ENCODE data around the gene RFC2. TPM values are rescaled to one million over a fixed set of nuclear protein-coding genes. Genes with fewer than 3 reads are reported as not detected.
A peak's percentile ranks its signal among the peaks of the same experiment; 100 is the strongest.

Gene RFC2
- total and polyA plus RNA-seq, 2 of the 8 experiments (the other 6 are each of a cell fraction or from before 2014, with no cell fraction given): 52.9 to 85.4 TPM

- H3K79me2 ChIP-seq (ENCODE audit: control insufficient read depth in 1 of 2, insufficient read depth in 2 of 2, low read length in 2 of 2): no peaks in the 10 kb centered on the region
- no peak overlapping the region for H2BK20ac ChIP-seq (ENCODE audit: low read length)
- H2BK12ac ChIP-seq (ENCODE audit: low read depth, low read length): no peak overlapping the region
- FAIRE-seq (no peak), DNase-seq (ENCODE audit: low read depth in 1 of 2, low spot score in 2 of 2) (no peak)
- no peaks in the 10 kb centered on the region for H3K27me3 ChIP-seq (replicated peaks in 1 of 4; ENCODE audit: control insufficient read depth in 3 of 4, extremely low read depth in 1 of 4, insufficient read depth in 3 of 4, low read length in 3 of 4)
- H3K4ac ChIP-seq (replicated peaks; ENCODE audit: insufficient read length, low read depth, low read length): no peak overlapping the region
- H3K56ac ChIP-seq (replicated peaks; ENCODE audit: insufficient read length, low read depth, low read length): no peak overlapping the region
- no peak overlapping the region for H3K18ac ChIP-seq (ENCODE audit: extremely low read depth, low read length)
- no peak overlapping the region for H4K8ac ChIP-seq (ENCODE audit: extremely low read depth, insufficient read depth, low read length)
- H3K23ac ChIP-seq (ENCODE audit: insufficient read length): no peak overlapping the region
- H4K5ac ChIP-seq (ENCODE audit: insufficient read length, low read depth, low read length): no peak overlapping the region
- no peak overlapping the region for H2AK5ac ChIP-seq (ENCODE audit: low read depth, low read length)
- no peaks in the 10 kb centered on the region for H3K9me3 ChIP-seq (ENCODE audit: insufficient read depth in 2 of 2, low read depth in 1 of 2, low read length in 1 of 2)
- H2BK120ac ChIP-seq (replicated peaks; ENCODE audit: low read depth, low read length): no peak overlapping the region
- H3K27ac ChIP-seq (ENCODE audit: low read depth, low read length): no peak overlapping the region
- H3K14ac ChIP-seq (ENCODE audit: insufficient read length): no peak overlapping the region
- no peak overlapping the region for H3K4me2 ChIP-seq (ENCODE audit: insufficient read depth in 1 of 2, low read depth in 2 of 2, low read length in 2 of 2)
- no peak overlapping the region for H2BK5ac ChIP-seq (ENCODE audit: low read depth, low read length)
- POLR2A ChIA-PET (ENCODE audit: partially characterized antibody): interaction anchor here (0.6 to 1.3 kb wide), 9 partner anchors 11 to 211 kb away, joined by 3 to 5 read pairs (median 3); partner anchors contain the start of gene EIF4H
- H3K23me2 ChIP-seq (ENCODE audit: low read depth, low read length): no peaks in the 10 kb centered on the region; the same call in 1 of the 2 replicates
- H3K4me1 ChIP-seq (replicated peaks in 1 of 4; ENCODE audit: control insufficient read depth in 3 of 4, insufficient read depth in 4 of 4, low read length in 3 of 4): 0 out of 7 replicates have a peak, but pooled peaks cover 0 to 2% (median 0%) of the 10 kb centered on the region in 4 experiments
- TF ChIP-seq CTCF (IDR thresholded peaks at IDR 0.05; ENCODE audit: control extremely low read depth in 1 of 3, insufficient read depth in 1 of 3, low read depth in 1 of 3, low read length in 3 of 3): peak; percentile 41 to 71 (median 66)
- no peak for TF ChIP-seq GABPA (IDR thresholded peaks at IDR 0.05; ENCODE audit: borderline replicate concordance, insufficient read depth, low read length)
- peak; percentile 44 to 59; a peak in 3 of 4 replicates for TF ChIP-seq RAD21 (IDR thresholded peaks at IDR 0.05 in 1 of 2, conservative IDR thresholded peaks at IDR 0.05 in 1 of 2; ENCODE audit: low read depth in 2 of 2, low read length in 2 of 2)
- no peaks in the 10 kb centered on the region for H4K20me1 ChIP-seq (replicated peaks in 1 of 2; ENCODE audit: control insufficient read depth in 1 of 2, insufficient read depth in 2 of 2, low read length in 2 of 2)
- no peak overlapping the region for H2BK15ac ChIP-seq (ENCODE audit: low read length)
- H3K4me3 ChIP-seq (ENCODE audit: extremely low read depth in 1 of 4, insufficient read depth in 2 of 4, low read depth in 3 of 4, low read length in 4 of 4): no peak overlapping the region
- H2AFZ ChIP-seq (ENCODE audit: low read length): no peak overlapping the region
- H3K36me3 ChIP-seq (ENCODE audit: control insufficient read depth in 2 of 4, insufficient read depth in 4 of 4, low read length in 3 of 4): no peaks in the 10 kb centered on the region
- H4K91ac ChIP-seq (replicated peaks; ENCODE audit: insufficient read length, low read length): no peak overlapping the region
- no peaks in the 10 kb centered on the region for H3K79me1 ChIP-seq (ENCODE audit: low read depth, low read length)
- H3K9ac ChIP-seq (replicated peaks in 1 of 4; ENCODE audit: extremely low read depth in 1 of 4, low read depth in 3 of 4, low read length in 3 of 4): no peak overlapping the region
- 76% methylated on average over 12 of the region's 12 CpGs; no CpG with 5 or more reads in 1 of the 2 experiments for WGBS, 2 experiments (ENCODE audit: extremely low coverage in 1 of 2, insufficient coverage in 1 of 2, insufficient read length in 1 of 2, insufficient replicate concordance in 2 of 2, low coverage in 1 of 2, low lambda C conversion rate in 2 of 2, missing lambda C conversion rate in 1 of 2)
- CTCF ChIA-PET (ENCODE audit: partially characterized antibody): interaction anchor here (0.6 to 11.6 kb wide), 33 partner anchors 8 to 1634 kb away, joined by 3 to 132 read pairs (median 3); no protein-coding TSS in a partner anchor
Measured at GRCh38 chr7:74202841-74203556, 51.2 kb downstream of the RFC2 start.

Measured in H1 (cell line).